Activated naive CD8-positive, alpha-beta T cell (primary cell): ENCODE measurements around the gene PDXDC1.
"Not testable (repeated sequence)": the region's sequence is repeated elsewhere in the genome, so short reads cannot be mapped to it uniquely, and the experiment has no call there.

Experiments
- H3K27ac Mint-ChIP-seq: one replicate; pipeline ENCODE4 v1.8.0; 2021; ENCODE audit warnings: mixed read lengths
- H3K27me3 Mint-ChIP-seq: one replicate; pipeline ENCODE4 v1.8.0; 2021; ENCODE audit warnings: mixed read lengths
- H3K36me3 Mint-ChIP-seq: one replicate; pipeline ENCODE4 v1.8.0; 2021; ENCODE audit warnings: mixed read lengths
- H3K4me1 Mint-ChIP-seq: one replicate; pipeline ENCODE4 v1.8.0; 2021; ENCODE audit warnings: low read depth, mixed read lengths
- H3K4me3 Mint-ChIP-seq: one replicate; pipeline ENCODE4 v1.8.0; 2021; ENCODE audit warnings: mild to moderate bottlenecking, mixed read lengths
- H3K9me3 Mint-ChIP-seq: one replicate; pipeline ENCODE4 v1.8.0; 2021; ENCODE audit warnings: low read depth, mixed read lengths

PDXDC1 gene

GRCh38 chr16:14963281-14964173 is 11.3 kb upstream of the PDXDC1 start:
- Mint-ChIP-seq H3K9me3 (peaks cover 6% of the 10 kb centered on the region), H3K27me3 (peaks cover 7% of the 10 kb centered on the region), H3K4me1 (no peaks in the 10 kb centered on the region), H3K4me3 (no peak overlapping the region), H3K27ac (no peak overlapping the region), H3K36me3 (peaks cover 6% of the 10 kb centered on the region)

GRCh38 chr16:14965328-14965727 is 9.5 kb upstream of the PDXDC1 start:
- Mint-ChIP-seq H3K27ac (no peak overlapping the region), H3K36me3 (peaks cover 6% of the 10 kb centered on the region), H3K4me1 (no peaks in the 10 kb centered on the region), H3K27me3 (peaks cover 7% of the 10 kb centered on the region), H3K4me3 (no peak overlapping the region), H3K9me3 (peaks cover 6% of the 10 kb centered on the region)

- not testable (repeated sequence) for H3K4me1 Mint-ChIP-seq, H3K27me3 Mint-ChIP-seq, H3K4me3 Mint-ChIP-seq, H3K36me3 Mint-ChIP-seq, H3K9me3 Mint-ChIP-seq, H3K27ac Mint-ChIP-seq
These were observed 5.0 kb upstream of the PDXDC1 start for GRCh38 chr16:14969795-14970194.

GRCh38 chr16:14971621-14972228 is 3.1 kb upstream of the PDXDC1 start:
- H3K36me3 Mint-ChIP-seq, H3K27ac Mint-ChIP-seq, H3K27me3 Mint-ChIP-seq, H3K4me3 Mint-ChIP-seq, H3K9me3 Mint-ChIP-seq, H3K4me1 Mint-ChIP-seq: not testable (repeated sequence)

GRCh38 chr16:14973785-14974322 is 972 bp upstream of the PDXDC1 start:
- H3K27me3 Mint-ChIP-seq, H3K27ac Mint-ChIP-seq, H3K9me3 Mint-ChIP-seq, H3K36me3 Mint-ChIP-seq: not testable (repeated sequence)
- Mint-ChIP-seq H3K4me3 (peak overlapping the region; percentile 89), H3K4me1 (peaks cover 15% of the 10 kb centered on the region)

GRCh38 chr16:14974331-14974655 is 533 bp upstream of the PDXDC1 start:
- H3K27me3 Mint-ChIP-seq, result not testable (repeated sequence)
- peak overlapping the region; percentile 76 for H3K27ac Mint-ChIP-seq

GRCh38 chr16:14975418-14976194 is 780 bp downstream of the PDXDC1 start:
- not testable (repeated sequence) for H3K36me3 Mint-ChIP-seq, H3K27me3 Mint-ChIP-seq, H3K9me3 Mint-ChIP-seq
- Mint-ChIP-seq H3K27ac (peak overlapping the region; percentile 79), H3K4me3 (peak overlapping the region; percentile 91), H3K4me1 (peaks cover 24% of the 10 kb centered on the region)

More at GRCh38 chr16:14974331-14974655, 533 bp upstream of the PDXDC1 start:
- H3K4me3 Mint-ChIP-seq, result peak overlapping the region; percentile 89
- H3K36me3 Mint-ChIP-seq, H3K9me3 Mint-ChIP-seq: not testable (repeated sequence)
- H3K4me1 Mint-ChIP-seq, result peaks cover 15% of the 10 kb centered on the region

- not testable (repeated sequence) for H3K27ac Mint-ChIP-seq, H3K36me3 Mint-ChIP-seq, H3K9me3 Mint-ChIP-seq, H3K27me3 Mint-ChIP-seq
- H3K4me3 Mint-ChIP-seq, result peak overlapping the region; percentile 61
- H3K4me1 Mint-ChIP-seq, result peaks cover 34% of the 10 kb centered on the region
These were observed 2.3 kb downstream of the PDXDC1 start for GRCh38 chr16:14976971-14977736.

- H3K4me1 Mint-ChIP-seq, result peaks cover 40% of the 10 kb centered on the region
- not testable (repeated sequence) for H3K27me3 Mint-ChIP-seq
These were observed 3.5 kb downstream of the PDXDC1 start for GRCh38 chr16:14978281-14978680.

GRCh38 chr16:14978908-14979307 is 4.1 kb downstream of the PDXDC1 start:
- not testable (repeated sequence) for H3K9me3 Mint-ChIP-seq, H3K36me3 Mint-ChIP-seq, H3K27me3 Mint-ChIP-seq, H3K27ac Mint-ChIP-seq, H3K4me3 Mint-ChIP-seq
- peaks cover 42% of the 10 kb centered on the region for H3K4me1 Mint-ChIP-seq

More at GRCh38 chr16:14978281-14978680, 3.5 kb downstream of the PDXDC1 start:
- not testable (repeated sequence) for H3K27ac Mint-ChIP-seq, H3K9me3 Mint-ChIP-seq, H3K36me3 Mint-ChIP-seq, H3K4me3 Mint-ChIP-seq

GRCh38 chr16:14981234-14981633 is 6.4 kb downstream of the PDXDC1 start:
- not testable (repeated sequence) for H3K27ac Mint-ChIP-seq, H3K36me3 Mint-ChIP-seq, H3K27me3 Mint-ChIP-seq, H3K4me3 Mint-ChIP-seq, H3K9me3 Mint-ChIP-seq
- peaks cover 38% of the 10 kb centered on the region for H3K4me1 Mint-ChIP-seq

GRCh38 chr16:14982521-14982920 is 7.7 kb downstream of the PDXDC1 start:
- H3K27ac Mint-ChIP-seq, H3K9me3 Mint-ChIP-seq, H3K27me3 Mint-ChIP-seq, H3K36me3 Mint-ChIP-seq, H3K4me3 Mint-ChIP-seq: not testable (repeated sequence)
- peaks cover 30% of the 10 kb centered on the region for H3K4me1 Mint-ChIP-seq

GRCh38 chr16:14988092-14988491 is 13.3 kb downstream of the PDXDC1 start:
- not testable (repeated sequence) for H3K36me3 Mint-ChIP-seq, H3K9me3 Mint-ChIP-seq, H3K4me3 Mint-ChIP-seq, H3K27ac Mint-ChIP-seq, H3K27me3 Mint-ChIP-seq
- H3K4me1 Mint-ChIP-seq, result peaks cover 13% of the 10 kb centered on the region

GRCh38 chr16:14988661-14989191 is 13.9 kb downstream of the PDXDC1 start:
- H3K27ac Mint-ChIP-seq, H3K36me3 Mint-ChIP-seq, H3K27me3 Mint-ChIP-seq, H3K9me3 Mint-ChIP-seq: not testable (repeated sequence)
- Mint-ChIP-seq H3K4me3 (peak overlapping the region; percentile 27), H3K4me1 (peaks cover 15% of the 10 kb centered on the region)
